ENCODE results near the gene LIPN.

Gene LIPN

DNA sequence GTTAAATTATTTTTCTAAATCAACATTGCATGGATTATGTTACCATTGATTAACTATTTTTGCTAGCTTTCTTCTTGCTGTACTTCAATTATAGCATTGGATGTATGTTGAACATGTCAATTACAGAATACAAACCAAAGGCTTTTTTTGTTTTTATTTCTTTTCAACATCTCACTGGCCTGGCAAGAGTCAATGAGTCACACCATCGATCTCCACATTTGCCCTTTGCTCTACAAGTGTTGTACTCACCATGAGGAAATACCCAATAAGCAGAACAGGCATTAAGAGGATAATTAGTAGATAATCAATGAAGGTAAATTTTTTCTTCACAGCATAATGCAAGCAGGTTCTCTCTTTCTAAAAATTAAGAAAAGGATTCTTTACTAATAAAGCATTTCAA, 68.5 kb downstream of the LIPN start:
- no peak for DNase-seq (ENCODE audit: low read depth in 2 of 2)

Data from activated CD4-positive, alpha-beta T cell treated with anti-CD3 and anti-CD28 coated beads for 24 hours (primary cell).